Neuron (in vitro differentiated cells): ENCODE results near the gene VDAC1.

ENCODE experiments used
- H2AFZ ChIP-seq: one replicate; pipeline ENCODE4 v1.6.1; 2013; ENCODE audit warnings: low read depth, mild to moderate bottlenecking, inconsistent platforms, low read length, moderate library complexity
- H3K27me3 ChIP-seq: one replicate; pipeline ENCODE4 v1.6.1; 2013; ENCODE audit warnings: low read length; ENCODE audit not compliant: insufficient read depth
- H3K36me3 ChIP-seq: one replicate; pipeline ENCODE4 v1.6.1; 2013; ENCODE audit warnings: low read length; ENCODE audit not compliant: insufficient read depth
- H3K4me1 ChIP-seq: one replicate; pipeline ENCODE4 v1.6.1; 2013; ENCODE audit warnings: low read length; ENCODE audit not compliant: insufficient read depth
- H3K4me3 ChIP-seq: 2 replicates; pipeline ENCODE4 v1.5.1; 2013; ENCODE audit warnings: mild to moderate bottlenecking, low read length, moderate library complexity
- H3K9me3 ChIP-seq: one replicate; pipeline ENCODE4 v1.6.1; 2013; ENCODE audit warnings: low read length

Gene VDAC1

DNA sequence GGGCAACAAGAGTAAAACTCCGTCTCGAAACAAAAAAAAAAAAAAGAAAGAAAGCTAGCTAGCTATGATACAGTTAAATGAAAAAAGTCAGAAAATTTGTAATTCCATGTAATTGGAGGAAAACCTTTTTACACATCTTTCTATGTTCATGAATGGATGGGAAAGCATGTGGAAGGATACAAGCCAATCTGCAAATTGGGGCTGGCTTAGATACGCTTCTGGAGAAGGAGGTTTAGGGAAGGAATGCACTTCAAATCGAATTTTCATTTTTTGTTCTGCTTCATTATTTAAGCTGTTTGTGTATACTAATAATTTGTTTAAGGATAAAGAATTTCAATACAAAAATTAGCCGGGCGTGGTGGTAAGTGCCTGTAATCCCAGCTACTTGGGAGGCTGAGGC is 6.7 kb downstream of the VDAC1 start:
- Histone ChIP-seq H3K4me1 (peaks cover 16% of the 10 kb centered on the region), H3K36me3 (peaks cover 18% of the 10 kb centered on the region), H3K9me3 (no peaks in the 10 kb centered on the region), H2AFZ (no peak overlapping the region), H3K4me3 (no peak overlapping the region), H3K27me3 (no peaks in the 10 kb centered on the region)

DNA sequence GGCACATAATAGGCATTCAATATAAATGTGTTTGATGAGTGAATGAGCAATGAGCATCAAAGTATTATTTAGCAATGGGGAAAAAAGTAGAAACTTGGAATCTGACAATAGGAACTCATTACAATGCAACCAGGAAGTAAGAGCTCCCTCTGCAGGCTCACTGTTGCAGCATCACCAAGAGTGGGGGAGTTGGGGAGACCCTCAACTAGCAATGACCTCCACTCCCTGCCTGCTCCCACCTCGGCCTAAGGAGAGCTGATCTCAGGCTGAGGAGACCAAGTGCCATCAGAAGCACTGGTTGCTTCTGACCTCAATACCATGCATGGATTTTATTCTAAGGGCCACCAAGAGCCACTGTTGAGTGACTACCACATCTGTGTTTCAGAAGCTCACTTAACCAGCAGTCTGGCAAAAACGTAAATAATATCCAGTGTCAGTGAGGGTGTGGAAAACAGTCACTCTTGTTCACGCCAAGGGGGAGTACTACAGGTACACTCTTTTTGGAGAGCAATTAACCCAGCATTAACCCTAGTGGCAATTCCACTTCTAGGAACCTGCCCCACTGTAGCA is 8.0 kb downstream of the VDAC1 start:
- peaks cover 12% of the 10 kb centered on the region for H3K36me3 ChIP-seq
- no peak overlapping the region for H2AFZ ChIP-seq
- H3K27me3 ChIP-seq = no peaks in the 10 kb centered on the region
- H3K4me1 ChIP-seq = peaks cover 13% of the 10 kb centered on the region
- no peaks in the 10 kb centered on the region for H3K9me3 ChIP-seq
- H3K4me3 ChIP-seq = no peak overlapping the region

DNA sequence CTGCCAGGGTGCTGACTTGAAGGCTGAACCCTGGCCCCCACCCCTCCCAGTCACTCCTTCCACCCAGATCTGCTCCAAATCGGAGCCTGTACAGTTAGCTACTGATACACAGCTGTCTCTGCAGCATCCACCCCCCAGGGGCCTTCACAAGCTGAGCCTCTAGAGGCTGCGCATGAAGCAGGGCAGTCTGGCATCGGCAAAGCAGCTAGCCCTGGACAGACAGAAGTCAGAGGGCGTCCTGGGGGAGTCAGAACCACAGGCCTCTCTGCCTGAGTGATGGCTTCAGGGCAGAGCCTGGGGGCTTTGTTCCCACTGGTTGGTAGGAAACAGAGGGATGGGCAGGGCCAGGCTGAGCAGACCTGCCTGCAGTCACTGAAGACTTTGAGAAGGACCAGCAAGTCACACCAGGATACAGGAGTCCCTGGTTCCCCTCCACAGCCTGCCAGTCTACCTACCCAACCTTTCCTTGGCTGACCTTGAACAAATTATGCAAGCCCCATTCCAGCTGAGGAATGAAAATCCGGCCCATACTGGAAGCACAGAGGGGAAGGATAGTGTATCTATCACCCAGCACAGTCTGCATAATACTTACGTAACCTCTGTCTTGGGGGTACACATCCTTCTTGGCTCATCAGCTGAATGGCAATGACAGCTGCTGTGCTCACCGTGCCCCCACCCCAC is 8.8 kb downstream of the VDAC1 start:
- no peaks in the 10 kb centered on the region for H3K27me3 ChIP-seq
- no peaks in the 10 kb centered on the region for H3K9me3 ChIP-seq
- no peak overlapping the region for H3K4me3 ChIP-seq
- H2AFZ ChIP-seq = no peak overlapping the region
- peaks cover 13% of the 10 kb centered on the region for H3K4me1 ChIP-seq
- H3K36me3 ChIP-seq = peaks cover 12% of the 10 kb centered on the region

DNA sequence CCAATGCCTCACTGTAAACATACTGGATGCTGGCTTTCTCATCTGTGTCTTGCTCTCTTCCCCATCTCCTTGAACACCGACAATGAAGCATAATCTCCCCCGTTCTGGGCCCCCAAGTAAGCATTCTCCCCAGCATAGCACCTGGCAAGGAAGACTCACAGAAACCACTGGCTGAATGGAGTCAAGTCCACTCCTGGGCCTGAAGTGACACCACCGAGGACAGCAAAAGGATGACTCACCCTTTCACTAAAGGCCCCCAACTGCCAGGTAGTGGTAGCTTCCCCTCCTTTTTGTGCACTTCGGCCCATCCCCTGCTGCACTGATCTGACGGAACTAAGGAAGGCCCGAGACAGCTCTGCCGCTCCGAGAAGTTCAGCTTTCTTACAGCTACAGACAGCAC is 9.4 kb downstream of the VDAC1 start:
- peaks cover 15% of the 10 kb centered on the region for H3K36me3 ChIP-seq
- no peaks in the 10 kb centered on the region for H3K27me3 ChIP-seq
- peaks cover 13% of the 10 kb centered on the region for H3K4me1 ChIP-seq
- H3K4me3 ChIP-seq = no peak overlapping the region
- no peaks in the 10 kb centered on the region for H3K9me3 ChIP-seq
- no peak overlapping the region for H2AFZ ChIP-seq

DNA sequence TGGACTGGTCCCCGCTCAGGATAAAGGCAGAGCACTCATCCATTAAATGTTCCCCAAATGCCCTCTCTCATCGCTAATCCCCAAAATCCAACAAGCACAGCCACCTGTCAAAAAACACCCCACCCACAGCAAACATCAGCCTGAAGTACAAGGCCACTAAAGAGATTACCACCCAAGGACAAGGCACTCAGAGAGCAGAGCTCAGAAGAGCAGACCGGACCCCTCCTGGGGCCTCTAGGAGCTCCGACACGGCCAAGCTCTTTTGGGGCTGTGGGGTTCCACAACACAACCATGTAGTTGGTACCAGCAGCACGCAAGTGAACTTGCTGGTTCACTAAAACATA is 9.8 kb downstream of the VDAC1 start:
- Histone ChIP-seq H3K9me3 (no peaks in the 10 kb centered on the region), H3K4me3 (no peak overlapping the region), H2AFZ (no peak overlapping the region), H3K36me3 (peaks cover 18% of the 10 kb centered on the region), H3K4me1 (peaks cover 13% of the 10 kb centered on the region), H3K27me3 (no peaks in the 10 kb centered on the region)

DNA sequence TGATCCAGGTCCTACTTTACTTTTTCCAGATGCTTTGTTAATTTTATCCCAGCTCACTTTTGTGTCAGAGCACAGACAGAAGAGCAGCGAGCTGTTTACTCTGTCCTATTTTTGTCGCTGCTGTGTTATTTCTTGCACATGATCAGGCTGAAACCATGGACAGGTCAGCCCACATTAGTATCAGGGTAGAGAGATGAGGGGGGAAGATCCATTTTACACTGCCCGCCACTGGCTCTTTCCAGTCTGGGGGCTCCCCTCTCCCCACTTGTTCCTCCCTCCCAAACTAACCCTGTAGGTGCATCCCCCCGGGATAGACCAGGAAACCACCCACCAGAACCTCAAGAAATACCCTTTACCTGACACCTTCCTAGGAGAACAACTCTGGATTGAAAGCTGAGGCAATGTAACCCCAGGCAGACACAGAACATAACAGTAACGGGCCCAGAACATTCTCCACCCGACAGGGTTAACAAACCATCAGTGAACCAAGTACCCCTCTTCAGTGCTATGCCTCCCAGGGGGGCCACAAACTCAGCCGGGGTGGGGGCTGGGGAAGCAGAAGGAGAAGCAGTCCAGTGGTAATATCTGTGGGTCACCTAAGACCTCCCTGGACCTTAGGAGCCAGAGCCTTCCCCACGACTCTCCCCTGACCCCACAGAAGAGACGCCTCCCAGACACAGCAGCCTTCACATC is 10.3 kb downstream of the VDAC1 start:
- no peak overlapping the region for H3K4me3 ChIP-seq
- H3K4me1 ChIP-seq = peaks cover 13% of the 10 kb centered on the region

DNA sequence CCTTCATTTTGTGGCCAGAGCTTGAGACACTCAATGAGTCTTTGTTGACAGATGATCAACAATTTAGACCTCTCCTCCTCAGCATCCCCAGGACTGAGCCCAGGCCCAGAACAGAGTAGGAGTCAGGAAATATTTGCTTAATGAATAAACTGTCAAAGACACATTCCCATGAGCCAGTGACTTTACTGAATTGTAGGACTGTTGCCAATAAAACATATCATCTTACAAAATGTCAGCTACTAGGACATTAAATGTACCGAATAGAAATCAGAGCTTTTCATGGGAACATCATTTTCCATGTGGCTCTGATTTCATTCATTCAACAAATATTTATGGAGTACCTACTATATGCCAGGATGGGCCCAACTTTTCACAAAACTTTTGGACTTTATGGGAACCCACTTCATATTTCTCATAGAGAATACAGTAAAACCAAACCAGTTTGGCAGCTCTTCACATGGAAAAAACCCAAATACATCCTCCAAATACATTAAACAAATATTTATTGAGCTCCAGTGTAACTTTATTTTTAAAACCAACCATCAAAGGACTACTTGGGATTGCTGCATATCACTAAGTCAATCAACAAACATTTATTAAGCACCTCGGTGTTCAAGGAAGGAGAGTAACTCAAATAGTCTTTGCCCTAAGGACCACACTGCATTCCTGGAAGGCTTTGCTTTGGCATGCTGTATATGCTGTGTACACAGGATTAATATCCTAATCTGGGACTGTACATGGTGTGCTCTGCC is 11.4 kb downstream of the VDAC1 start:
- Histone ChIP-seq H3K36me3 (peaks cover 24% of the 10 kb centered on the region), H3K4me1 (peaks cover 13% of the 10 kb centered on the region), H3K27me3 (no peaks in the 10 kb centered on the region), H3K4me3 (no peak overlapping the region), H2AFZ (no peak overlapping the region), H3K9me3 (no peaks in the 10 kb centered on the region)

More for the DNA sequence above, 10.3 kb downstream of the VDAC1 start:
- no peaks in the 10 kb centered on the region for H3K27me3 ChIP-seq
- H2AFZ ChIP-seq = no peak overlapping the region
- no peaks in the 10 kb centered on the region for H3K9me3 ChIP-seq
- peaks cover 18% of the 10 kb centered on the region for H3K36me3 ChIP-seq

DNA sequence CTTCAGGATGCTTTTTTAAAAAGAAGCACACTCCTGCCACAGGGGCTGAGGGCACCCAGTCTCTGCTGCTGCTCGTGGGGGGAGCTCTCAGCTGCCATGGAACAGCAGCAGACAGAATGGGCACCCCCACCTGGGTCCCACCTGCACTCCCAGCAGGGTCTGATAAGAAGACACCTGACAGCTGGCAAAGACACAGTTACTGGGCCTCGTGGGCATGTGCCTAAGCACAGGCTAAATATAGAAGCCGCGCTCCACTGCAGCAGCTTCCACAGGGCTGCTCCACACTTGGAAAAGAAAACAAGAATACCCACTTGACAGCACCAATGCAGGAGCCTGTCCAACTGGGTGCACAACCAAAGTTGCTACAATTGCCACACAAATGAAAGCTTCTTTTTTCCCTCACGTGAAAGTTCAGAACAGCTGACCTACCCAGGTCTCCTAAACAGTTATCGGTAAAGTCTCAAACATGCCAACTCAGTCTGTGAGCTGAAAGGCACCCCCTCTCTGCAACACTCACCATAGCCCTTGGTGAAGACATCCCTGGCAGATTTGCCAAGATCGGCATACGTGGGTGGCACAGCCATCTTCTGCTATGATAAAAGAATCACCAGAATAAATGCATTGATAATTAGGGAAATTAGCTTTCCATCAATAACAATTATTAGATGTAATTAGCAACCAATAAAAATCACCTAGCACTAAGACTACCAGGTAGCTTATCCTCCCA is 12.2 kb downstream of the VDAC1 start:
- H3K4me3 ChIP-seq = no peak overlapping the region
- peaks cover 13% of the 10 kb centered on the region for H3K4me1 ChIP-seq
- H3K27me3 ChIP-seq = no peaks in the 10 kb centered on the region
- no peaks in the 10 kb centered on the region for H3K9me3 ChIP-seq
- peaks cover 28% of the 10 kb centered on the region for H3K36me3 ChIP-seq
- no peak overlapping the region for H2AFZ ChIP-seq

DNA sequence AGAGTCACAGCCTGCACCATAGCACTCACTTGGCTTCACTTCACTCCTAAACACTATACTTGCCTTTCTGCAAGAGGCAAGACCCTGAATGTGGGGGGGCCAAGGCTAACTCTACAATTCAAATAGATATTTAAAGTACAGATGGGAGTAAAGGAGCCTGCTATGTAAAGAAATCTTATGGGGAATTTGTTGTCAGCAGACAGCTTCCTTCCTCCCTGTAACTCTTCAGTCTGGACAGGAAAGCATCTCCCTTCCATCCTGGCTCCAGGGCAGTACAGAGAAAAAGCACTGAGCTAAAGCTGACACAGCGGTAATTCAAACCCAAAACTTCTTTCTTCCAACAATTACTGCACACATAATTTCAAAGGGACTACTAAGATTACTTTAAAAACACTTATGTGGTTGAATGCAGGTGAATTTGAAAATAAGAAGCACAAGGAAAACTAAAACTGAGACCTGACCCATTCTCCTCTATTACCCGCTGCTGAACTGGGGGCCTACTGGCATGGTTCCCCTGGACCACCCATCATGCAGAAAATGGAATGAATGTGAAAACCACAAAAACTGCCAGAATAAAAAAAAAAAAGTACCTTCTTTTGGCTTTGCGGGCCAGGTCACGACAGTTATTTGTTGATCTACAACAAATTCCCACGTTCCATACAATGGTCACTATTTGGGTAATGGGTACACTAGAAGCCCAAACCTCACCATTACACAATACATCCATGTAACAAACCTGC is 13.4 kb downstream of the VDAC1 start:
- Histone ChIP-seq H3K4me3 (no peak overlapping the region), H3K4me1 (peaks cover 12% of the 10 kb centered on the region), H3K9me3 (no peaks in the 10 kb centered on the region), H2AFZ (no peak overlapping the region), H3K36me3 (peaks cover 39% of the 10 kb centered on the region), H3K27me3 (no peaks in the 10 kb centered on the region)

DNA sequence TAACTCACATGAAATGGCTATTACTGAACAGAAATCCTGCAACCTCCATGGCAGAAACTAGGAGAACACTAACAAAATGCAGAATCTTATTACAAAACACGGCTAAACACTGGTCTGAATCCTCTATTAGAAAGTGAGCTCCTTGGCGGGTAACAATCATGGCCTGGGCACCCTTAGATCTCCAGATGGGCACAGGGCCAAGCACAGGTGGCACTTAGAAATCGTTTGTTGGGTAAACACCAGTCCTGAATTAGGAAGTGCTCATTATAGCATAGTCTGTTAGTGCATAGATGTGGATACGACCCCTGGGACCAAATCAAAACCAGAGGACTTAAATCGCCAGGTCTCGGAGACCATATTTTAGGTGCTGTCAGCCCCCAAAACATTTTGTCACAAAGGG is 14.4 kb downstream of the VDAC1 start:
- H3K9me3 ChIP-seq = no peaks in the 10 kb centered on the region
- H3K4me1 ChIP-seq = peaks cover 3% of the 10 kb centered on the region
- no peak overlapping the region for H2AFZ ChIP-seq
- no peak overlapping the region for H3K4me3 ChIP-seq
- H3K36me3 ChIP-seq = peaks cover 47% of the 10 kb centered on the region
- no peaks in the 10 kb centered on the region for H3K27me3 ChIP-seq

DNA sequence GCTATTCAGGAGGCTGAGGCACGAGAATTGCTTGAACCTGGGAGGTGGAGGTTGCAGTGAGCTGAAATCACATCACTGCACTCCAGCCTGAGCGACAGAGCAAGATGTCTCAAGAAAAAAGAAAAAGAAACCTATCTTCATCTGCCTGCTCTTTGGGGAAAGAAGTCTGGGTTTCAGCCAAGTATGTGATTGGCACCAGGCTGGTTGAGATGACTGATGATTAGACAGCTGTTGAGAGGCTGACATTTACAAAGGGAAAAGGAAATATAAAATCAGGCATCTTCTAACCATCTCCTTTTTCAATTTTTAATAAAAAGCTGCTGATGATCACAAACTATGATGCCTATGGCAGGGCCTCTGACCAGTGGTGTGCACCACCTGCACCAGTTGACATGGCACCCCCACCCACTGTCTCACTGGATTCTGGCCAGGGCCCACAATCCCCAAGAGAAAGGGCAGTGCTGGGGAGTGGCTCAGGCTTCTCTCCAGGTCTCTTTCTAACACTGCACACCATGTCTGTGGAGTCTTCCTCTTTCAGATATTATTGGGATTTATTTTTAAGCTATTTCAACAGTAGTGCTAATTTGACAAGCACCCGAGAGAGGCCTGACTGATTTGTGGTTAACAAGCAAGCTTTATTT is 19.1 kb downstream of the VDAC1 start:
- H3K27me3 ChIP-seq = no peaks in the 10 kb centered on the region
- H3K4me3 ChIP-seq = no peak overlapping the region
- no peaks in the 10 kb centered on the region for H3K9me3 ChIP-seq
- H3K4me1 ChIP-seq = no peaks in the 10 kb centered on the region
- H2AFZ ChIP-seq = no peak overlapping the region
- H3K36me3 ChIP-seq = peaks cover 68% of the 10 kb centered on the region

DNA sequence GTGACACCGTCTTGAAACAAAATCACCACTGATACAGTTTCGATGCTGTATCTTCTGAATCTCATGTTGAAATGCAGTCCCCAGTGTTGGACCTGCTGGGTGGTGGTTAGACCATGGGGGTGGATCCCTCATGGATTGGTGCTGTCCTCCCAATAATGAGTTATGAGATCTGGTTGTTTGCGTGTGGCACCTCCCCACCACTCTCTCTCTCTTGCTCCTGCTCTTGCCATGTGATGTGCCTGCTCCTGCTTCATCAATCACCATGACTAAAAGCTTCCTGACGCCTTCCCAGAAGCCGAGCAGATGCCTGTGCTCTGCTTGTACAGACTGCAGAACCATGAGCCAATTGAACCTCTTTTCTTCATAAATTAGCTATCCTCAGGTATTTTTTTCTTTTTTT is 21.1 kb downstream of the VDAC1 start:
- H3K36me3 ChIP-seq = peaks cover 58% of the 10 kb centered on the region
- no peaks in the 10 kb centered on the region for H3K4me1 ChIP-seq
- no peak overlapping the region for H3K4me3 ChIP-seq
- no peaks in the 10 kb centered on the region for H3K27me3 ChIP-seq
- H3K9me3 ChIP-seq = no peaks in the 10 kb centered on the region
- no peak overlapping the region for H2AFZ ChIP-seq
